Fibroblast of pulmonary artery (primary cell): ENCODE measurements around the gene GPR146.
"Not testable (repeated sequence)": the region's sequence is repeated elsewhere in the genome, so short reads cannot be mapped to it uniquely, and the experiment has no call there.

Experiments
- DNase-seq: peaks from one replicate; pipeline ENCODE4 v3.0.0-alpha.2; 2010; ENCODE audit warnings: low read depth
- H3K4me3 ChIP-seq: replicated peaks from 2 replicates; pipeline ENCODE4 v1.5.1; 2011; ENCODE audit warnings: low read depth, mild to moderate bottlenecking, control low read depth, low read length, moderate library complexity
- CTCF ChIP-seq: IDR thresholded peaks from 2 replicates; pipeline ENCODE4 v1.5.1; 2011; ENCODE audit warnings: mild to moderate bottlenecking, control low read depth, low read length, inconsistent platforms; ENCODE audit errors: missing control alignments

GPR146 gene

GRCh38 chr7:999149-999879 lies 45.0 kb upstream of the GPR146 start:
- no peak for DNase-seq
- no peak for TF ChIP-seq CTCF
- no peak overlapping the region for H3K4me3 ChIP-seq

- TF ChIP-seq CTCF: no peak
- no peak for DNase-seq
- no peak overlapping the region for H3K4me3 ChIP-seq
Observed at GRCh38 chr7:999941-1000935, 44.1 kb upstream of the GPR146 start.

GRCh38 chr7:1001069-1001770 lies 43.1 kb upstream of the GPR146 start:
- H3K4me3 ChIP-seq, DNase-seq: not testable (repeated sequence)

- not testable (repeated sequence) for DNase-seq, H3K4me3 ChIP-seq
Observed at GRCh38 chr7:1002026-1002425, 42.3 kb upstream of the GPR146 start.

GRCh38 chr7:1002445-1002844 lies 41.9 kb upstream of the GPR146 start:
- not testable (repeated sequence) for DNase-seq, H3K4me3 ChIP-seq

GRCh38 chr7:1004018-1004852 lies 40.1 kb upstream of the GPR146 start:
- TF ChIP-seq CTCF: no peak

GRCh38 chr7:1005303-1005702 lies 39.0 kb upstream of the GPR146 start:
- H3K4me3 ChIP-seq: no peak overlapping the region
- no peak for DNase-seq
- TF ChIP-seq CTCF: no peak

More at GRCh38 chr7:1004018-1004852, 40.1 kb upstream of the GPR146 start:
- no peak overlapping the region for H3K4me3 ChIP-seq
- no peak for DNase-seq
